PC-3 (cell line): ENCODE data around the gene FBXO41. TPM values are rescaled to one million over a fixed set of nuclear protein-coding genes. Genes with fewer than 3 reads are reported as not detected.

ENCODE experiments used
- ATAC-seq: fragments of 200-7000 bp; cut with Tn5 transposase; 2 replicates; pipeline ENCODE4 v1.9.1; 2020; ENCODE audit warnings: mild to moderate bottlenecking, moderate library complexity
- Bru-seq: library from RNA; stranded (reverse); fragments of 400-500 nt; gene quantifications from one replicate; lab custom pipeline; 2021; lab: Mats Ljungman, UMichigan
- BruChase-seq, 2 experiments: library from RNA; stranded (reverse); fragments of 400-500 nt; gene quantifications; one replicate each; lab custom pipeline; 2021; lab: Mats Ljungman, UMichigan
- BruUV-seq: library from RNA; stranded (reverse); fragments of 400-500 nt; replicated peaks from 2 replicates; lab custom pipeline; 2021; lab: Mats Ljungman, UMichigan
- CTCF ChIA-PET: fragments of 300-600 bp; sonication (Branson Sonifier 250); formaldehyde crosslinking; loops from one replicate; lab custom pipeline; 2022; ENCODE audit warnings: antibody characterized with exemption; lab: Charles Lee
- POLR2A ChIA-PET: fragments of 300-600 bp; sonication (Branson Sonifier 250); formaldehyde crosslinking; loops from one replicate; lab custom pipeline; 2022; ENCODE audit warnings: antibody characterized with exemption; ENCODE audit not compliant: unreplicated experiment; lab: Charles Lee
- DNase-seq: peaks from one replicate; pipeline ENCODE4 v3.0.0-alpha.2; 2015
- H2AFZ ChIP-seq: fragments of 300-600 bp; sonication (generic); 2 replicates; pipeline ENCODE4 v1.6.0; 2016; ENCODE audit warnings: antibody characterized with exemption, low read length
- H3F3A ChIP-seq: fragments of 300-600 bp; sonication (generic); one replicate; pipeline ENCODE4 v1.6.0; 2017; ENCODE audit warnings: antibody characterized with exemption, low read length, control low read depth, mild to moderate bottlenecking; ENCODE audit not compliant: unreplicated experiment
- H3K27ac ChIP-seq: fragments of 300-600 bp; sonication (generic); 2 replicates; pipeline ENCODE4 v1.5.1; 2016; ENCODE audit warnings: mild to moderate bottlenecking, low read length
- H3K27me3 ChIP-seq: fragments of 300-600 bp; sonication (generic); 2 replicates; pipeline ENCODE4 v1.6.1; 2016; ENCODE audit warnings: low read length, mixed read lengths
- H3K36me3 ChIP-seq: fragments of 300-600 bp; sonication (generic); 2 replicates; pipeline ENCODE4 v1.6.1; 2016; ENCODE audit warnings: low read depth, mixed run types, low read length, mixed read lengths
- H3K4me1 ChIP-seq: fragments of 300-600 bp; sonication (generic); 2 replicates; pipeline ENCODE4 v1.5.1; 2016; ENCODE audit warnings: low read length; ENCODE audit not compliant: insufficient read depth
- H3K4me2 ChIP-seq: fragments of 300-600 bp; sonication (generic); 2 replicates; pipeline ENCODE4 v1.6.0; 2016; ENCODE audit warnings: low read length
- H3K4me3 ChIP-seq: fragments of 300-600 bp; sonication (generic); 2 replicates; pipeline ENCODE4 v1.5.1; 2016; ENCODE audit warnings: mild to moderate bottlenecking, low read length, mixed read lengths
- H3K79me2 ChIP-seq: fragments of 300-600 bp; sonication (generic); 2 replicates; pipeline ENCODE4 v1.6.1; 2017; ENCODE audit warnings: low read length, mixed read lengths
- H3K9ac ChIP-seq: fragments of 300-600 bp; sonication (generic); 2 replicates; pipeline ENCODE4 v1.6.0; 2016; ENCODE audit warnings: mild to moderate bottlenecking, low read length
- H3K9me2 ChIP-seq: fragments of 300-600 bp; sonication (generic); replicated peaks from 2 replicates; pipeline ENCODE4 v1.6.1; 2016; ENCODE audit warnings: mixed run types, low read length, mixed read lengths
- H3K9me3 ChIP-seq: fragments of 300-600 bp; sonication (generic); 2 replicates; pipeline ENCODE4 v1.6.1; 2016; ENCODE audit warnings: low read length, mixed read lengths
- H4K20me1 ChIP-seq: fragments of 300-600 bp; sonication (generic); 2 replicates; pipeline ENCODE4 v1.6.1; 2016; ENCODE audit warnings: low read length, mixed read lengths
- EZH2 ChIP-seq: fragments of 300-600 bp; sonication (generic); IDR thresholded peaks from one replicate; pipeline ENCODE4 v1.6.1; 2017; ENCODE audit warnings: antibody characterized with exemption, mild to moderate bottlenecking, low read length; ENCODE audit not compliant: unreplicated experiment
- EZH2phosphoT487 ChIP-seq: fragments of 300-600 bp; sonication (generic); IDR thresholded peaks from 2 replicates; pipeline ENCODE4 v1.6.1; 2018; ENCODE audit warnings: mild to moderate bottlenecking, antibody characterized with exemption, low read length, borderline replicate concordance
- intact Hi-C: fragments of 100-400 bp; cut with micrococcal nuclease; formaldehyde crosslinking; loops from 2 replicates; pipeline ENCODE4 v1.9.0; 2023
- long read RNA-seq: library from polyadenylated mRNA; unstranded; transcript quantifications from one replicate; pipeline ENCODE4 v2.0.0, GENCODE V29; 2021; ENCODE audit not compliant: unreplicated experiment
- total RNA-seq: library from RNA; depleted of rRNA; stranded (reverse); fragments of >200 nt; gene quantifications from 2 replicates; pipeline ENCODE4 v1.2.3, GENCODE V29; 2014; rRNA removed
- TF ChIP-seq, protein P1 (sequence below): fragments of 300-600 bp; sonication (generic); conservative IDR thresholded peaks from 2 replicates; pipeline ENCODE4 v1.5.1; 2017; ENCODE audit warnings: antibody characterized with exemption, low read depth, mild to moderate bottlenecking, low read length

The FBXO41 gene, protein sequence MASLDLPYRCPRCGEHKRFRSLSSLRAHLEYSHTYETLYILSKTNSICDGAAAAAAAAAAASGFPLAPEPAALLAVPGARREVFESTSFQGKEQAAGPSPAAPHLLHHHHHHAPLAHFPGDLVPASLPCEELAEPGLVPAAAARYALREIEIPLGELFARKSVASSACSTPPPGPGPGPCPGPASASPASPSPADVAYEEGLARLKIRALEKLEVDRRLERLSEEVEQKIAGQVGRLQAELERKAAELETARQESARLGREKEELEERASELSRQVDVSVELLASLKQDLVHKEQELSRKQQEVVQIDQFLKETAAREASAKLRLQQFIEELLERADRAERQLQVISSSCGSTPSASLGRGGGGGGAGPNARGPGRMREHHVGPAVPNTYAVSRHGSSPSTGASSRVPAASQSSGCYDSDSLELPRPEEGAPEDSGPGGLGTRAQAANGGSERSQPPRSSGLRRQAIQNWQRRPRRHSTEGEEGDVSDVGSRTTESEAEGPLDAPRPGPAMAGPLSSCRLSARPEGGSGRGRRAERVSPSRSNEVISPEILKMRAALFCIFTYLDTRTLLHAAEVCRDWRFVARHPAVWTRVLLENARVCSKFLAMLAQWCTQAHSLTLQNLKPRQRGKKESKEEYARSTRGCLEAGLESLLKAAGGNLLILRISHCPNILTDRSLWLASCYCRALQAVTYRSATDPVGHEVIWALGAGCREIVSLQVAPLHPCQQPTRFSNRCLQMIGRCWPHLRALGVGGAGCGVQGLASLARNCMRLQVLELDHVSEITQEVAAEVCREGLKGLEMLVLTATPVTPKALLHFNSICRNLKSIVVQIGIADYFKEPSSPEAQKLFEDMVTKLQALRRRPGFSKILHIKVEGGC
- 4.2 and 7.7 TPM in 2 replicates for total RNA-seq
- Bru-seq, nascent RNA, result percentile 53 among the genes with signal in this experiment
- BruChase-seq, experiment 1, labeled RNA remaining after a 6-hour chase, result percentile 55 among the genes with signal in this experiment
- percentile 55 among the genes with signal in this experiment for BruChase-seq, experiment 2, labeled RNA remaining after a 2-hour chase
- long read RNA-seq, partial matches to known transcripts, result 3 of 7 reads
- long read RNA-seq, other reads (novel, unspliced or antisense), result 4 of 7 reads

DNA sequence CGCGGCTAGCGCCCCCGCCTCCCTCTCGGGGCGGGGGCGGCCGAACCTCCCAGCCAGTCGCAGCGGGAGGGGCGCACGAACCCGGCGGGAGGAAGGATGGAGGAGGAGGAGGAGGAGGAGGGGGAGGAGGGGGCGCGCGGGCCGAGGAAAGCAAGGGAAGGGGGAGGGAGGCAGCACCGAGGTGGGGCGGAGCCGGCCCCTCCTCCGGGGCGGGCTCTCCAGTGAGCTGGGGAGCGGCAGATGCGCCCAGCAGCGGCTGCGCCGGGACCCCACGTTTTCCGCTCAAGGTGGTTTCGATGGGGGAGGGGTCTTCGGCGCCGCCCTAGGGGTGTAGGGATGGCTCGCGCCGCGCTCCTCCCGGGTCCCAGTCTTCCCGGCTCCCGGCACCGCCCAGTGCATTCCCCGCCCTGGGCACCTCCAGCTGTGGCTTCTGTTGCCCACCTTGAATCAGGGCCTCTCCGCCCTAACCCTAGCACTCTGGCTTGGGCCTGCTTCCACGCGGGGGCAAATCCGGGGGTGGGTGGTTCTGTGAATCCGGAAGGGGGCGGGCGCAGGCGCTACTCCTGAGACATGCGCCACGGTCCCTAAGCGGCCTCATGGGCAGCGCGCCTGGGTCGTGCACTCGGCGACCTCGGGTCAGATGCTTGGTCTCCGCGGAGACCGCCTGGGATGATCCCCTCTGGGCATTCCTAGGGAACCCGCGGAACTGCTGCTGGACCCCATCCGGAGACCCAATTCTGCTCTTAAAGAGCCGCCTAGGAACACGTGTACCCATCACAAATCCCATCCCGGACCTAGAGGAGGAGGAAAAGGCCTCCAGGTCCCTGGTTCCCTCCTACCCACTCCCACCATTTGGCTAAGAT is at the start of gene FBXO41:
Gene FBXO41, minus strand, starts transcription at position 183 of the 863 bp plus-strand sequence. CDS start 14,848 bp downstream, outside the sequence.
- Histone ChIP-seq H3K4me2 (peak within 1 kb of the TSS; percentile 95), H3K4me1 (peaks cover 12% of the 10 kb centered on the region; the same call in 1 of the 2 replicates), H3K36me3 (no peaks in the 10 kb centered on the region), H3F3A (no peaks in the 10 kb centered on the region), H3K4me3 (peak within 1 kb of the TSS; percentile 83), H4K20me1 (no peaks in the 10 kb centered on the region), H3K27ac (no peak within 1 kb of the TSS), H3K9me2 (no peaks in the 10 kb centered on the region), H3K9ac (peak within 1 kb of the TSS; percentile 65), H3K27me3 (0 out of 2 replicates have a peak, but pooled peaks cover 3% of the 10 kb centered on the region), H3K79me2 (0 out of 2 replicates have a peak, but pooled peaks cover 10% of the 10 kb centered on the region), H2AFZ (peak within 1 kb of the TSS; percentile 87), H3K9me3 (no peaks in the 10 kb centered on the region)
- intact Hi-C loops, result no loop called here
- TF ChIP-seq EZH2, result no peak
- TF ChIP-seq, protein P1, sequence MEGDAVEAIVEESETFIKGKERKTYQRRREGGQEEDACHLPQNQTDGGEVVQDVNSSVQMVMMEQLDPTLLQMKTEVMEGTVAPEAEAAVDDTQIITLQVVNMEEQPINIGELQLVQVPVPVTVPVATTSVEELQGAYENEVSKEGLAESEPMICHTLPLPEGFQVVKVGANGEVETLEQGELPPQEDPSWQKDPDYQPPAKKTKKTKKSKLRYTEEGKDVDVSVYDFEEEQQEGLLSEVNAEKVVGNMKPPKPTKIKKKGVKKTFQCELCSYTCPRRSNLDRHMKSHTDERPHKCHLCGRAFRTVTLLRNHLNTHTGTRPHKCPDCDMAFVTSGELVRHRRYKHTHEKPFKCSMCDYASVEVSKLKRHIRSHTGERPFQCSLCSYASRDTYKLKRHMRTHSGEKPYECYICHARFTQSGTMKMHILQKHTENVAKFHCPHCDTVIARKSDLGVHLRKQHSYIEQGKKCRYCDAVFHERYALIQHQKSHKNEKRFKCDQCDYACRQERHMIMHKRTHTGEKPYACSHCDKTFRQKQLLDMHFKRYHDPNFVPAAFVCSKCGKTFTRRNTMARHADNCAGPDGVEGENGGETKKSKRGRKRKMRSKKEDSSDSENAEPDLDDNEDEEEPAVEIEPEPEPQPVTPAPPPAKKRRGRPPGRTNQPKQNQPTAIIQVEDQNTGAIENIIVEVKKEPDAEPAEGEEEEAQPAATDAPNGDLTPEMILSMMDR, result no peak
- TF ChIP-seq EZH2phosphoT487, result no peak
- ChIA-PET CTCF (no interaction called here), POLR2A (interaction anchor here (0.6 kb wide), 1 partner anchor 35 kb away, joined by 6 read pairs; no protein-coding TSS in a partner anchor)
- peak; percentile 32 for DNase-seq
- ATAC-seq, result peak; percentile 72
- BruUV-seq, result no TSS peak

DNA sequence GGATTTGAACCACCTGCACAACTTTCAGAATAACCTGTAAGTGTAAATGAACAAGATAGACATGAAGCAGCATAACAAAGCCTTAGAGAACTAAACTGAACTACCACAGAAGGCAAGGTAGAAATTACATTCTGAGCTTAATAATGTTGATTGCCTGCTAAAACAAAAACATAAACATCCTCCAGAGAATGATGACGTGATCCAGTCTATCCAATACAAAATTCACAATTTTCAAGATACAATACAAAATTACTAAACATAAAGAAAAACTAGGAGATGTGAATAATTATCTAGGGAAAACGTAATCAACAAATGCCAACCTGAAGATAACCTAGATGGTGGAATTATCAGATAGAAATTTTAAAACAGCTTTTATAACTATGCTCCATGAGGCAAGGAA is 49.8 kb upstream of the FBXO41 start:
- intact Hi-C loops, result no loop called here
- ATAC-seq (no peak), DNase-seq (no peak)
- H3K4me1 ChIP-seq, result no peaks in the 10 kb centered on the region
- ChIA-PET POLR2A (no interaction called here), CTCF (no interaction called here)
- no peak overlapping the region for H3K9ac ChIP-seq
- H3K9me3 ChIP-seq, result no peaks in the 10 kb centered on the region
- no peaks in the 10 kb centered on the region for H3F3A ChIP-seq
- BruUV-seq, result no TSS peak
- no peaks in the 10 kb centered on the region for H3K79me2 ChIP-seq
- no peak overlapping the region for H2AFZ ChIP-seq
- H3K27me3 ChIP-seq, result peaks cover 43% of the 10 kb centered on the region
- no peak overlapping the region for H3K4me2 ChIP-seq
- no peak overlapping the region for H3K27ac ChIP-seq
- no peaks in the 10 kb centered on the region for H3K36me3 ChIP-seq
- H3K9me2 ChIP-seq, result no peaks in the 10 kb centered on the region
- H3K4me3 ChIP-seq, result no peak overlapping the region
- TF ChIP-seq EZH2phosphoT487, result no peak
- TF ChIP-seq, protein P1, result no peak
- TF ChIP-seq EZH2, result no peak
- H4K20me1 ChIP-seq, result no peaks in the 10 kb centered on the region
